Right lobe of liver (tissue), 6 donors: ENCODE measurements around the gene RPSA. TPM values are rescaled to one million over a fixed set of nuclear protein-coding genes. Genes with fewer than 3 reads are reported as not detected.

Experiments
- ATAC-seq, 4 donors: fragments of 200-7000 bp; cut with Tn5 transposase; one replicate each; pipeline ENCODE4 v1.9.1; 2020; ENCODE audit warnings: mild to moderate bottlenecking in 4 of 4, moderate library complexity in 4 of 4
- DNase-seq, 3 donors: peaks; one replicate each; pipeline ENCODE4 v3.0.0-alpha.2; 2020
- H3K27ac ChIP-seq, 3 donors: fragments of 200-600 bp; one replicate each; pipeline ENCODE4 v1.8.0; 2022
- H3K27me3 ChIP-seq, 2 donors: fragments of 200-600 bp; one replicate each; pipeline ENCODE4 v1.8.0; 2022
- H3K36me3 ChIP-seq, 4 donors: fragments of 200-600 bp; sonication (generic) in 1 of 4; one replicate each; pipeline versions ENCODE4 v1.5.1 to v1.8.0; 2017 to 2022; ENCODE audit warnings: control low read depth in 1 of 4
- H3K4me1 ChIP-seq, 4 donors: fragments of 200-600 bp; sonication (generic) in 1 of 4; one replicate each; pipeline versions ENCODE4 v1.5.1 to v1.8.0; 2017 to 2022; ENCODE audit warnings: control low read depth in 1 of 4
- H3K4me3 ChIP-seq, 3 donors: fragments of 200-600 bp; one replicate each; pipeline ENCODE4 v1.8.0; 2022
- H3K9me3 ChIP-seq, 4 donors: fragments of 200-600 bp; sonication (generic) in 1 of 4; one replicate each; pipeline versions ENCODE4 v1.5.1 to v1.8.0; 2017 to 2022; ENCODE audit warnings: control low read depth in 1 of 4
- CTCF ChIP-seq, 4 donors: fragments of 200-600 bp in 3 of 4; fragments of 450-650 bp in 1 of 4; IDR thresholded peaks; one replicate each; pipeline versions ENCODE4 v1.5.1 to v1.8.0; 2016 to 2022; ENCODE audit warnings: antibody characterized with exemption in 4 of 4, mild to moderate bottlenecking in 2 of 4
- POLR2A ChIP-seq: fragments of 450-650 bp; IDR thresholded peaks from one replicate; pipeline ENCODE4 v1.6.1; 2017; ENCODE audit warnings: antibody characterized with exemption, mild to moderate bottlenecking
- WGBS: methylation state at CpG from one replicate; pipeline ENCODE4 v1.1.6; 2018; ENCODE audit warnings: low coverage, low lambda C conversion rate; ENCODE audit not compliant: insufficient coverage; ENCODE audit errors: missing lambda C conversion rate; 5-methylcytosine and 5-hydroxymethylcytosine counted together
- intact Hi-C, 2 donors: fragments of 100-400 bp; cut with DNase I; formaldehyde crosslinking; loops; one replicate each; pipeline versions ENCODE4 v1.11.2 to v1.14.1; 2022
- total RNA-seq, 6 experiments: library from RNA; depleted of rRNA in 2 of 6; stranded (reverse); fragments of >200 nt in 2 of 6; fragmentation: NEBNext Ultra II Directional in 3 of 6; extraction: Animal tissue kit (Norgen Biotek cat#: 25700) in 3 of 6; gene quantifications; one replicate each; pipeline versions ENCODE4 v1.1.0 to v1.2.4, GENCODE V29; 2016 to 2023
- donor health status: DM: no; HTN: yes; CAD: no.
- donor health status: DM: no; HTN: no; CAD: no.
- donor health status: DM: no; HTN: no; CAD: no.
- donor health status: DM: no; HTN: yes; CAD: no.
- donor health status: DM: no; HTN: yes; CAD: no.

The RPSA gene
- total RNA-seq, 6 experiments from 2014 or later: 209 to 448 (median 268) TPM

- no peak for ATAC-seq
- Histone ChIP-seq H3K27ac (no peak overlapping the region), H3K36me3 (no peaks in the 10 kb centered on the region), H3K27me3 (no peaks in the 10 kb centered on the region), H3K4me3 (no peak overlapping the region), H3K4me1 (no peaks in the 10 kb centered on the region), H3K9me3 (no peaks in the 10 kb centered on the region)
- no peak for DNase-seq
- TF ChIP-seq CTCF (IDR thresholded peaks at IDR 0.05) (no peak), POLR2A (no peak)
- intact Hi-C loops: no loop called here
- no CpG with 5 or more reads among the region's 1 CpG for WGBS
Observed at GRCh38 chr3:39435006-39435748, 28.7 kb downstream of the RPSA start.

- H3K4me1 ChIP-seq: no peaks in the 10 kb centered on the region
- no peak overlapping the region for H3K27ac ChIP-seq
- no peaks in the 10 kb centered on the region for H3K27me3 ChIP-seq
- WGBS: 77% methylated on average over 4 of the region's 4 CpGs
- DNase-seq (no peak), ATAC-seq (no peak)
- H3K4me3 ChIP-seq: no peak overlapping the region
- intact Hi-C loops: no loop called here
- TF ChIP-seq POLR2A (no peak), CTCF (IDR thresholded peaks at IDR 0.05) (no peak)
- no peaks in the 10 kb centered on the region for H3K36me3 ChIP-seq
- H3K9me3 ChIP-seq: no peaks in the 10 kb centered on the region
Observed at GRCh38 chr3:39438880-39439279, 32.4 kb downstream of the RPSA start.

- no peaks in the 10 kb centered on the region for H3K27me3 ChIP-seq
- intact Hi-C loops: no loop called here
- H3K36me3 ChIP-seq: no peaks in the 10 kb centered on the region
- WGBS: 63% methylated on average over 4 of the region's 8 CpGs
- ATAC-seq (no peak), DNase-seq (no peak)
- no peak overlapping the region for H3K4me3 ChIP-seq
- H3K9me3 ChIP-seq: no peaks in the 10 kb centered on the region
- no peaks in the 10 kb centered on the region for H3K4me1 ChIP-seq
- TF ChIP-seq CTCF (IDR thresholded peaks at IDR 0.05): no peak
- no peak for TF ChIP-seq POLR2A
- H3K27ac ChIP-seq: no peak overlapping the region
Observed at GRCh38 chr3:39440316-39440715, 33.8 kb downstream of the RPSA start.

- no peaks in the 10 kb centered on the region for H3K36me3 ChIP-seq
- DNase-seq (no peak), ATAC-seq (peak in 1 of 4 donors; percentile 29)
- intact Hi-C loops: no loop called here
- no peak overlapping the region for H3K27ac ChIP-seq
- H3K9me3 ChIP-seq: no peaks in the 10 kb centered on the region
- H3K4me3 ChIP-seq: no peak overlapping the region
- WGBS: 80% methylated on average over 1 of the region's 4 CpGs
- H3K4me1 ChIP-seq: peaks cover 0 to 9% (median 0%) of the 10 kb centered on the region in 4 donors
- no peaks in the 10 kb centered on the region for H3K27me3 ChIP-seq
- no peak for TF ChIP-seq POLR2A
- TF ChIP-seq CTCF (IDR thresholded peaks at IDR 0.05): no peak
Observed at GRCh38 chr3:39443530-39443929, 37.0 kb downstream of the RPSA start.
